Suprapubic skin (tissue), 3 donors: ENCODE results near the gene GPRC5A.

Source experiments
- CTCF ChIP-seq, 2 donors: fragments of 200-600 bp in 1 of 2; fragments of 450-650 bp in 1 of 2; sonication (generic) in 1 of 2; IDR thresholded peaks; one replicate each; pipeline ENCODE4 v1.5.1; 2016 to 2019; ENCODE audit warnings: antibody characterized with exemption in 2 of 2, mild to moderate bottlenecking in 1 of 2, moderate library complexity in 1 of 2
- EP300 ChIP-seq: sonication (generic); formaldehyde crosslinking; IDR thresholded peaks from one replicate; pipeline ENCODE4 v1.6.1; 2017; ENCODE audit warnings: antibody characterized with exemption
- POLR2A ChIP-seq, 2 donors: fragments of 450-650 bp; IDR thresholded peaks; one replicate each; pipeline ENCODE4 v1.6.1; 2017; ENCODE audit warnings: antibody characterized with exemption in 2 of 2, mild to moderate bottlenecking in 2 of 2, moderate library complexity in 2 of 2

- no peak for TF ChIP-seq CTCF (IDR thresholded peaks at IDR 0.05)
- TF ChIP-seq EP300, result no peak
- no peak for TF ChIP-seq POLR2A (IDR thresholded peaks at IDR 0.05)
Observed at GRCh38 chr12:12885096-12885792, 6.1 kb upstream of the GPRC5A start.
